Stimulated activated CD4-positive, alpha-beta T cell treated with anti-CD3 and anti-CD28 coated beads, Interleukin-15, amount 100 ng/mL, for 48 hours (primary cell): ENCODE results near the gene MIEN1.
"Not testable (repeated sequence)": the region's sequence is repeated elsewhere in the genome, so short reads cannot be mapped to it uniquely, and the experiment has no call there.

Experiments used
- DNase-seq, 2 donors: peaks; one replicate each; pipeline ENCODE4 v3.0.0-alpha.2; 2020; ENCODE audit warnings: low read depth in 2 of 2

Gene MIEN1

DNA sequence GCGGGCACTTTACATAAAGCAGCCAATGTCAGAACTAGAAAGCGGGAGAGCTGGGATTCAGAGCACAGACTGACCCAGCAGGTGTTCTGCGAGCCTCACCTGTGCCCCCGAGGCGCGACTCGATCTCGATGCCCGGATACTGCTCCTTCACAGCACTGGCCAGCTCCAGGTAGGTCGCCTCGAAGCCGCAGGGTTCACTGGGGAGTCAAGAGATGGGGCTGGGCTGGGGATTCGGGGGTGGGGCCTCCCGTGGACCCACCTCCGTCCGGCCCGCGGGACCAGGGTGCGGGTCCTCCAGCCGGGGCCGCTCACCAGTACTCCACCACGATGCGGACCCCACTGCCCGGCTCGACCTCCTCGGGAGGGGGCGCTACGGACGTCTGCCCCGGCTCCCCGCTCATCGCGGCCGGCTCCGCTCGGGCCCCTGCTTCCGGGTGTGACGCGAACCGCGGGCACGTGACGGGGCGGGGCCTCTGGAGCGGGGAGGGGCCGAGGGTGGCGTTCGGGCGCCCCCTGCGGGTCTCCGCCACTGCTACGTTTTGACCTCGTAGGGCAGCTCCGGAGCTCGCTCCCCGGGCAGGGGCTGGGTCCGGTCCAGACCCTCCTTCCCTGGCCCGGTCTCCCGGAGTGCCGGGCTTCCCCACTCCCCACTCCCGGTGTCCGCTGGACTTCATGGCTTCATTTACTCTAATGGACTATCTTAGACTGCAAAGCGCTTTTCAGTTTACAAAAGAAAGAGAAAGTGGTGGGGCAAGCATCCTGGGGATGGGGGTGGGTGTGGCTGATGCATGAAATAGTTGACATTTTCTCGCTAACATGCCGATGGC is at the start of gene MIEN1:
MIEN1 (minus strand) TSS at position 438 of the 827 bp plus-strand sequence; CDS start at position 401, 37 bp downstream.
- DNase-seq, result peak; percentile 82 to 91

- no peak for DNase-seq
Observed at GRCh38 chr17:39777534-39778365, 47.4 kb upstream of the MIEN1 start.

GRCh38 chr17:39776252-39776651 is 45.9 kb upstream of the MIEN1 start:
- no peak for DNase-seq

DNA sequence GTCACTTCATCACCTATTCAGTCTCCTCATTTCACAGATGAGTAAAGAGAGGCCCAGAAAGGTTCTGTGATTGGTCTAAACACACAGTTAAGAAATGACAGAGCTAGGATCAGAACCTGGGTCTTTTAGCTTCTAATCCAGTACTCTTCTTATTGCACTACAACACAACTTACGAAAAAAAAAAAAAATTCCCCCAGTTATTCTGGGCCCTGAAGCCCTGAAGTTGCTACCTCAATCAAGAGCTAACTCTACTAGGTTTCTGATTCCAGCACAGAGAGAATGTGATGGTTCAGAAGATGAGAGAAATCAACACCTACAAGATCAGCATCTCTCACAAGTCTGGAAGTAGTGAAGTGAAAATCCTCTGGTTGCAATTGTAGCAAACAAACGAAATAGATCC is 44.7 kb upstream of the MIEN1 start:
- DNase-seq, result no peak

DNA sequence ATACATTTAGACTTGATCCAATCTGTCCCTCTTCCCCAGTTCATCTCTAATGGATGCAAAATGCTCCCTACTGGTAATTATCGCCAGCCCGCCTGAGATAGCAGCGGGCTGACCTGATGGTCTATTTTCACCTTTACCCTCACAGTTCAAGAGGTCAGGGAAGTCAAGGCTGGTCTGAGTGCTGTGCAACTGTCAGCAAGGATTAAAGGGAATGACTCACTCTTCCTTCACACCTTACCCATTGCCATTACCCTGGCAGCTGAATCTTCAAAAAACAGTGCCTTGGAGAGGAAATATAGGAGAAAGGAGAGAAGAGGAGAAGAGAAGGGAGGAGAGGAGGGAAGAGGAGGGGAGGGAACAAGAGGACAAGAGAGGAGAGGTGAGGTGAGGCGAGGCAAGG is 43.7 kb upstream of the MIEN1 start:
- no peak for DNase-seq

DNA sequence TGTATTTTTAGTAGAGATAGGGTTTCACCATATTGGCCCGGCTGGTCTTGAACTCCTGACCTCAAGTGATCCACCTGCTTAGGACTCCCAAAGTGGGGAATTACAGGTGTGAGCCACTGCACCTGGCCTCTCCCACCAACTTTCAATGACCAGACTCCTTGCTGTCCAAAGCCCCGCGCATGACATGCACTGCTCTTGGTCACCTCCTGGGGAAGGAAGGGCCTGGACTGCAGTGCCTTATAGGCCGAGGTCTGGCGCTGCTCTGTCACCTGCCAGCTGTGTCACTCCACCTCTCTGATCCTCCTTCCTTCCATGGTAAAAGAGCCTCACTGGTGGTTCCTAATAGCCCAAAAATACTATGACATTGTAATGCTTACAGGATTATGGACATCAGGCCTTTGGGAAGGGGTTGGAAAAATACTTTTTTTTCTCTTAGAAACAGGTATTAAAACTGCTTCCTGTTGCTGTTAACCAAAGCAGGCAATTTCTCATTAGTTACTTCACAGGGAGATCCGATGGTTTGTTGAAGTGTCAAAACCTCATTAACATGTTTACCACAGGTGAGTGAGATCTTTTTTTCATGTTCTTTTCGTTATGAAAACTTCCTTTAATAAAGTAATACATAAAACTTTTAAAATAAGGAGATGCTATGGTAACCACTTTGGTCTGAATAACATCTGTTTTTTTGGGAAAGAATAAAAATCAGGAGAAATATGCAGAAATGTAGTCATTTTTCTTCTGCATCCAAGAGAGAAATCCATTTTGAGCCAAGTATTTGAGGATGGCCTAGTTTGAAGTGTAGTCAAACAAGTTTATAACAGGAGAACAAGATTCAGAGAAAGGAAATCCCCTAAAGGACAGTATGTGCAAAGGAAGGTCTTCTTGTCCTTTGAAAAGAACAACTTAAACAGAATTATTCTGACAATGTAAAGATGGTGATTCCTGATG is 42.9 kb upstream of the MIEN1 start:
- DNase-seq, result no peak

DNA sequence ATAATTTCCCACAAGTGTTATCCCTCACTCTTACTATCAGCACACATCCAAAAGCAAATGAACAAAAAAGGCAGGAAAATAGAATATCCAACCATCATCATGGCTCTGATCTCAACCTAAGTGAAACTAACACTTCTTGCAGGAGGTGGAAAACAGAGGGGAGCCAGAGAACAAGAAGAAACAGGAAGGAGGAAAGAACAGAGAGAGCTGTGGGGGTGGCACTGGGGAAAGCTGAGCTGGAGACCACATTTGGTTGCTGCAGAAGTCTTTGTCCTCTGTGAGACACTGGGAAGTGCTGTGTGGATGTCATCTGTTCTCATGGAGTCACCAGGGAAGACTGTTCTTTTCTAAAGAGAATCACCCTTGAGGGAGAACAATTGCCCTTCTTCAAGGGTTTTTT is 42.1 kb upstream of the MIEN1 start:
- DNase-seq, result no peak

DNA sequence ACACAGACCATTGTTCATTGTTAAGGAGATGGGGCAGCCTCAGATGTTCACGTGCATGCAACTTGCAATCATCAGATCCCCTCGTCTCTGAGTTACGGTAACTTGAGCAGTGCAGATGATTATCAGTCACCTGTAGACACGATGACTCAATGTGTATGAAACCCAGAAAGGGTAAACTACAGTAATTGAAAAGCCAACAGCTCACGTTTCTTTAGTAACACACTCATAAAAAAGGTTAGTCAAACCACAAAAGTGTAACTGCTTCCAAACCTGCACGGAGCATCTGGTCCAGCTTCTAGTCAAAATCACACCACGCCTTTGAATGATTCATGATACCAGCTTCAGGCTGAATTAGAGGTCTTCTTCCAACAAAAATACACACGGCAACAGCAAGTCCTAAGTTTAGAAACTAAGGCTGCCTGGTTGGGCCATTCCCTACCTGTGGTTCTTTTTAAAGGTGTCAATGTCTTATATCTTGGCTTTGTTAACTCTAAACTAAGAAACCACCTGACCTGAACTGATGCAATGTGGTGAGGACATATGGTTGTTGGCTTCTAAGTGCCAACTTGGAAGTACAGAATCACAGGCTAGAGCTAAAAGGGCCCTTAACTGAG is 39.7 kb upstream of the MIEN1 start:
- peak; percentile 46 to 71 for DNase-seq

- no peak for DNase-seq
Observed at GRCh38 chr17:39767147-39767546, 36.8 kb upstream of the MIEN1 start.

DNA sequence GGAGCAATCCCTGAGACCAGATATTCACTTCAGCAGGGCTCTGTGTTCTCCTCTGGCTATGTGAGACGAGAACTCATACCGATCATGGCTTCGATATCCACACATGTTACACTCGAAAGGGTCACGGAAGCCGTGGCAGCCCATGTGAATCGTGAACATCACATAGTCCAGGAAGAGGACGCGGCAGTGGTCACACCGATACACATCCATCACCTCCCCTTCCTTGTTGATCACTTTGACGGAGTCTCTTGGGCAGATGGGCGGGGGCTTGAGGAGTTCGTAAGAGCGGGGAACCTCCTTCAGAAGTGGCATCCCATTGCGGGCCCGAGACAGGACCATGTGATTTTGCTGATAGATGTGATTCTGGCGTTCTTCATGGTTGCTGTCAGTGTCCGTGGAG is 35.4 kb upstream of the MIEN1 start:
- no peak for DNase-seq

- no peak for DNase-seq
Observed at GRCh38 chr17:39765175-39765574, 34.8 kb upstream of the MIEN1 start.

DNA sequence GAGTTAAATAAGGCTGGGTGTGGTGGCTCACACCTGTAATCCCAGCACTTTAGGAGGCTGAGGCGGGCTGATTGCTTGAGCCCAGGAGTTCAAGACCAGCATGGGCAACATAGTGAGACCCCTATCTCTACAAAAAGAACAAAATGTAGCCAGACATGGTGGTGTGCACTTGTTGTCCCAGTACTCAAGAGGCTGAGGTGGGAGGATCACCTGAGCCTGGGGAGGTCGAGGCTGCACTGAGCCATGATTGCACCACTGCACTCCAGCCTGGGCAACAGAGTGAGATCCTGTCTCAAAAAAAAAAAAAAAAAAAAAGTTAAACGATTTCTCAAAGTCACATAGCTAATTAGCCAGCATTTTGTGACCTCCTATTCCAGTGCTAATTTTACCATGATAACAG is 33.8 kb upstream of the MIEN1 start:
- not testable (repeated sequence) for DNase-seq

- DNase-seq, result no peak
Observed at GRCh38 chr17:39763051-39763820, 32.9 kb upstream of the MIEN1 start.

DNA sequence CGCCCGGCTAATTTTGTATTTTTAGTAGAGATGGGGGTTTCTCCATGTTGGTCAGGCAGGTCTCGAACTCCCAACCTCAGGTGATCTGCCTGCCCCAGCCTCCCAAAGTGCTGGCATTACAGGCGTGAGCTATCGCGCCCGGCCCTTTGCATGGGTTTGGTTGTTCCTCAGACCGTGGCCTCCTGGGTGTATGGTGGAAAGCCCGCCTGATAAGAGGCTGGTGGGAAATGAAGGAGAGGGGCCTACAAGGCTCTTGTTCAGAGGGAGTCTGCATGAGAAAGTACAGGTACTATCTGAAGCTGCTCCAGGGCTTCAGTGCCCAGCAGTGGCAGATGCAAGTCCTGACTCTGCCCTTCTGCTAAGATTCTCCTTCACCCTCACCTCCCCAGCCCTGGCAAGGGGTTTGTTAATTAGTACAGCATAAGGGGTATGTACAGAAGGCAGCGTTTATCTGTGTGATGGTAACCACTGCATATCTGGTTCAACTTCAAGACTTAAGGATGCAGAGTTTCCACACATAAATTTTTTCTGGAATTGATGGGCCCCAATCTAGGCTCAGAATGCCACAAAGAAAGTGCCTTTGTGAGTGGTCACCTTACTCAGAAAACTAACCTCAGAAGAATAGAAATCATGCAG is 31.6 kb upstream of the MIEN1 start:
- DNase-seq, result no peak

DNA sequence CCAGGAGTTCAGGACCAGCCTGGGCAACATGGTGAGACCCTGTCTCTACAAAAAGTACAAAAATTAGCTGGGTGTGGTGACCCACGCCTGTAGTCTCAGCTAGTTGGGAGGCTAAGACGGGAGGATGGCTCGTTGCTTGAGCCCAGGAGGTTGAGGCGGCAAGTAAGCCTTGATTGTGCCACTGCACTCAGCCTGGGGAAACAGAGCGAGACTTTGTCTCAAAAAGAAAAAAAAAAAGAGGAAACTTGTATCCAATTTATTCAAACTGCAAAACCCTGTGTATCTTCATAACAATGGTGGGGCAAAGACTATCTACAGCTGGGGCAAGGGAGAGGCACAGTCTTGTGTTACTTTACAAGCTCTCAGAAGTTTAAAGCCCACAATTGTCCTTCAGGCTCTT is 28.9 kb upstream of the MIEN1 start:
- no peak for DNase-seq

GRCh38 chr17:39757931-39758873 is 27.9 kb upstream of the MIEN1 start:
- DNase-seq, result peak in 1 of 2 donors; percentile 49

- no peak for DNase-seq
Observed at GRCh38 chr17:39757176-39757662, 26.9 kb upstream of the MIEN1 start.

DNA sequence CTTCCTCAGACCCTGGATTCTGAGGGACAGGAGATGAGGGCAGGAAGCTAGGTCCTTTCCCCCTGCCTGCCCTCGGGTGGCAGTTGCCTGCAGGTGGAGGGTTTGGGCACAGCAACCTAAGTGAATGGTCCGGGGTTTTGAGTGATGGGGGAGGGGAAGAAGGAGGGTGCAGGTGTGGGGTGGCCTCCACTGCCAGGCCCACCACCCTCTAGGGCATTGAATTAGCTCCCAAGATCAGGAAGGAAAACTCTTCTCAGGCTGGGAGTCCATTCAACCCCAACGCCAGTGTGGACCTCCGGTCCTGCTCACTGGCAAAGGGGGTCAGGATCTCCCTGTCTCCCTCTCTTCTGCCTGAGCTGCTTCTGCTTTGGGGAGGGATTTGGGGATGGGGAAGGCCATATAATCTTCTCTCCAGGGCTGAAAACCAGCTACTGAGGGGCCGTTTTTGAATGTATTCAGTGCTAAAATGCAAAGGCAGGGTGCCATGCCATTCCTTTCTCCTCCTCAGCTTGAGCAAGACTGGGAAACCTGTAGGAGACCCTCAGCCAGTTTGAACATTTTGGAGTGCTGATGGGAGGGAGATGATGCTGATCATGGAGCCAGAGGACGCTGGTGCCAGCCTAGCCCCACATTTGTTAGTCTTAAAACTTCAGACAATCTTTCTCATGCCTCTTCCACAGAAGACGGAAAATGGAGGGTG is 26.2 kb upstream of the MIEN1 start:
- no peak for DNase-seq
